ENCODE results near the gene PLSCR4.
"Not testable (repeated sequence)": the region's sequence is repeated elsewhere in the genome, so short reads cannot be mapped to it uniquely, and the experiment has no call there.

PLSCR4 gene

GRCh38 chr3:146243559-146243958, 7.3 kb downstream of the PLSCR4 start:
- Histone ChIP-seq H3K4me1 (ENCODE audit: insufficient read depth, low read length) (peaks cover 17% of the 10 kb centered on the region), H3K27me3 (ENCODE audit: control insufficient read depth in 1 of 2, insufficient read depth in 2 of 2, low read length in 2 of 2) (no peaks in the 10 kb centered on the region), H3K4me3 (ENCODE audit: low read depth in 1 of 2, low read length in 2 of 2) (no peak overlapping the region), H3K9ac (ENCODE audit: low read length) (no peak overlapping the region), H3K27ac (ENCODE audit: low read depth, low read length) (no peak overlapping the region), H3K9me3 (ENCODE audit: low read length) (no peaks in the 10 kb centered on the region), H3K36me3 (ENCODE audit: insufficient read depth, low read length) (no peaks in the 10 kb centered on the region)

- H3K9me3 ChIP-seq (ENCODE audit: low read length): no peaks in the 10 kb centered on the region
- no peak overlapping the region for H3K9ac ChIP-seq (ENCODE audit: low read length)
- no peak overlapping the region for H3K27ac ChIP-seq (ENCODE audit: low read depth, low read length)
- H3K27me3 ChIP-seq (ENCODE audit: control insufficient read depth in 1 of 2, insufficient read depth in 2 of 2, low read length in 2 of 2): no peaks in the 10 kb centered on the region
- peaks cover 3% of the 10 kb centered on the region for H3K4me1 ChIP-seq (ENCODE audit: insufficient read depth, low read length)
- no peak overlapping the region for H3K4me3 ChIP-seq (ENCODE audit: low read depth in 1 of 2, low read length in 2 of 2)
- H3K36me3 ChIP-seq (ENCODE audit: insufficient read depth, low read length): no peaks in the 10 kb centered on the region
These were observed 9.2 kb downstream of the PLSCR4 start for GRCh38 chr3:146241523-146242240.

- Histone ChIP-seq H3K9ac (ENCODE audit: low read length) (no peak overlapping the region), H3K4me3 (ENCODE audit: low read depth in 1 of 2, low read length in 2 of 2) (no peak overlapping the region), H3K27me3 (ENCODE audit: control insufficient read depth in 1 of 2, insufficient read depth in 2 of 2, low read length in 2 of 2) (no peaks in the 10 kb centered on the region), H3K9me3 (ENCODE audit: low read length) (peaks cover 7% of the 10 kb centered on the region), H3K27ac (ENCODE audit: low read depth, low read length) (no peak overlapping the region), H3K36me3 (ENCODE audit: insufficient read depth, low read length) (no peaks in the 10 kb centered on the region), H3K4me1 (ENCODE audit: insufficient read depth, low read length) (no peaks in the 10 kb centered on the region)
These were observed 17.4 kb downstream of the PLSCR4 start for GRCh38 chr3:146233487-146233886.

- H3K9me3 ChIP-seq (ENCODE audit: low read length): no peaks in the 10 kb centered on the region
- H3K27ac ChIP-seq (ENCODE audit: low read depth, low read length): peak overlapping the region; percentile 13
- no peak overlapping the region for H3K9ac ChIP-seq (ENCODE audit: low read length)
These were observed 23.4 kb downstream of the PLSCR4 start for GRCh38 chr3:146227486-146227885.

GRCh38 chr3:146226881-146227280, 24.0 kb downstream of the PLSCR4 start:
- H3K4me3 ChIP-seq (ENCODE audit: low read depth in 1 of 2, low read length in 2 of 2): no peak overlapping the region
- H3K27ac ChIP-seq (ENCODE audit: low read depth, low read length): peak overlapping the region; percentile 26
- H3K36me3 ChIP-seq (ENCODE audit: insufficient read depth, low read length): no peaks in the 10 kb centered on the region

More at GRCh38 chr3:146227486-146227885, 23.4 kb downstream of the PLSCR4 start:
- Histone ChIP-seq H3K36me3 (ENCODE audit: insufficient read depth, low read length) (no peaks in the 10 kb centered on the region), H3K4me1 (ENCODE audit: insufficient read depth, low read length) (peaks cover 27% of the 10 kb centered on the region), H3K27me3 (ENCODE audit: control insufficient read depth in 1 of 2, insufficient read depth in 2 of 2, low read length in 2 of 2) (no peaks in the 10 kb centered on the region), H3K4me3 (ENCODE audit: low read depth in 1 of 2, low read length in 2 of 2) (no peak overlapping the region)

GRCh38 chr3:146225458-146225857, 25.4 kb downstream of the PLSCR4 start:
- H3K9ac ChIP-seq (ENCODE audit: low read length); H3K36me3 ChIP-seq (ENCODE audit: insufficient read depth, low read length); H3K9me3 ChIP-seq (ENCODE audit: low read length); H3K27me3 ChIP-seq (ENCODE audit: control insufficient read depth in 1 of 2, insufficient read depth in 2 of 2, low read length in 2 of 2); H3K27ac ChIP-seq (ENCODE audit: low read depth, low read length); H3K4me3 ChIP-seq (ENCODE audit: low read depth in 1 of 2, low read length in 2 of 2): not testable (repeated sequence)
- H3K4me1 ChIP-seq (ENCODE audit: insufficient read depth, low read length): peaks cover 31% of the 10 kb centered on the region

More at GRCh38 chr3:146226881-146227280, 24.0 kb downstream of the PLSCR4 start:
- Histone ChIP-seq H3K9me3 (ENCODE audit: low read length) (no peaks in the 10 kb centered on the region), H3K27me3 (ENCODE audit: control insufficient read depth in 1 of 2, insufficient read depth in 2 of 2, low read length in 2 of 2) (no peaks in the 10 kb centered on the region), H3K9ac (ENCODE audit: low read length) (no peak overlapping the region), H3K4me1 (ENCODE audit: insufficient read depth, low read length) (peaks cover 31% of the 10 kb centered on the region)

GRCh38 chr3:146223401-146224373, 27.2 kb downstream of the PLSCR4 start:
- Histone ChIP-seq H3K27me3 (ENCODE audit: control insufficient read depth in 1 of 2, insufficient read depth in 2 of 2, low read length in 2 of 2) (no peaks in the 10 kb centered on the region), H3K9ac (ENCODE audit: low read length) (no peak overlapping the region), H3K27ac (ENCODE audit: low read depth, low read length) (no peak overlapping the region), H3K36me3 (ENCODE audit: insufficient read depth, low read length) (no peaks in the 10 kb centered on the region), H3K9me3 (ENCODE audit: low read length) (no peaks in the 10 kb centered on the region), H3K4me3 (ENCODE audit: low read depth in 1 of 2, low read length in 2 of 2) (no peak overlapping the region), H3K4me1 (ENCODE audit: insufficient read depth, low read length) (peaks cover 31% of the 10 kb centered on the region)

GRCh38 chr3:146222204-146223046, 28.5 kb downstream of the PLSCR4 start:
- H3K4me3 ChIP-seq (ENCODE audit: low read depth in 1 of 2, low read length in 2 of 2): no peak overlapping the region
- H3K9ac ChIP-seq (ENCODE audit: low read length): no peak overlapping the region
- H3K9me3 ChIP-seq (ENCODE audit: low read length): no peaks in the 10 kb centered on the region
- H3K27me3 ChIP-seq (ENCODE audit: control insufficient read depth in 1 of 2, insufficient read depth in 2 of 2, low read length in 2 of 2): no peaks in the 10 kb centered on the region
- H3K36me3 ChIP-seq (ENCODE audit: insufficient read depth, low read length): peaks cover 2% of the 10 kb centered on the region
- H3K4me1 ChIP-seq (ENCODE audit: insufficient read depth, low read length): peaks cover 21% of the 10 kb centered on the region
- no peak overlapping the region for H3K27ac ChIP-seq (ENCODE audit: low read depth, low read length)

- peaks cover 8% of the 10 kb centered on the region for H3K36me3 ChIP-seq (ENCODE audit: insufficient read depth, low read length)
- H3K27ac ChIP-seq (ENCODE audit: low read depth, low read length): no peak overlapping the region
- no peak overlapping the region for H3K4me3 ChIP-seq (ENCODE audit: low read depth in 1 of 2, low read length in 2 of 2)
- no peaks in the 10 kb centered on the region for H3K9me3 ChIP-seq (ENCODE audit: low read length)
- H3K4me1 ChIP-seq (ENCODE audit: insufficient read depth, low read length): peaks cover 12% of the 10 kb centered on the region
- H3K9ac ChIP-seq (ENCODE audit: low read length): no peak overlapping the region
- no peaks in the 10 kb centered on the region for H3K27me3 ChIP-seq (ENCODE audit: control insufficient read depth in 1 of 2, insufficient read depth in 2 of 2, low read length in 2 of 2)
These were observed 29.6 kb downstream of the PLSCR4 start for GRCh38 chr3:146221276-146221675.

- no peak overlapping the region for H3K27ac ChIP-seq (ENCODE audit: low read depth, low read length)
- H3K9ac ChIP-seq (ENCODE audit: low read length): no peak overlapping the region
- H3K9me3 ChIP-seq (ENCODE audit: low read length): no peaks in the 10 kb centered on the region
- H3K27me3 ChIP-seq (ENCODE audit: control insufficient read depth in 1 of 2, insufficient read depth in 2 of 2, low read length in 2 of 2): no peaks in the 10 kb centered on the region
- H3K4me3 ChIP-seq (ENCODE audit: low read depth in 1 of 2, low read length in 2 of 2): no peak overlapping the region
- peaks cover 9% of the 10 kb centered on the region for H3K4me1 ChIP-seq (ENCODE audit: insufficient read depth, low read length)
- peaks cover 19% of the 10 kb centered on the region for H3K36me3 ChIP-seq (ENCODE audit: insufficient read depth, low read length)
These were observed 31.7 kb downstream of the PLSCR4 start for GRCh38 chr3:146218880-146219866.
